Measurements from ENCODE around the gene CTDSPL.

GRCh38 chr3:37899101-37899707, 37.5 kb downstream of the CTDSPL start:
- no peak for TF ChIP-seq POLR2AphosphoS5 (IDR thresholded peaks at IDR 0.05; ENCODE audit: borderline replicate concordance, low read depth, low read length)
- no peak for TF ChIP-seq EZH2 (IDR thresholded peaks at IDR 0.05)
